Measurements from ENCODE around the gene DPEP1.
A peak's percentile ranks its signal among the peaks of the same experiment; 100 is the strongest.
"Not testable (repeated sequence)": the region's sequence is repeated elsewhere in the genome, so short reads cannot be mapped to it uniquely, and the experiment has no call there.

The DPEP1 gene

GRCh38 chr16:89613231-89613953 lies at the start of gene DPEP1:
TSS of gene DPEP1 (plus strand) at chr16:89613642. CDS start at chr16:89630411, 16,769 bp downstream.
- no peak for DNase-seq

GRCh38 chr16:89564476-89565255 lies 48.8 kb upstream of the DPEP1 start:
- no peak for DNase-seq

GRCh38 chr16:89565256-89565505 lies 48.3 kb upstream of the DPEP1 start:
- no peak for DNase-seq

GRCh38 chr16:89565506-89566372 lies 47.7 kb upstream of the DPEP1 start:
- DNase-seq: peak; percentile 8

GRCh38 chr16:89567656-89568594 lies 45.5 kb upstream of the DPEP1 start:
- DNase-seq: no peak

GRCh38 chr16:89569506-89570341 lies 43.7 kb upstream of the DPEP1 start:
- no peak for DNase-seq

GRCh38 chr16:89570342-89570923 lies 43.0 kb upstream of the DPEP1 start:
- DNase-seq: no peak

- DNase-seq: not testable (repeated sequence)
Observed at GRCh38 chr16:89570983-89571598, 42.4 kb upstream of the DPEP1 start.

GRCh38 chr16:89571636-89572035 lies 41.8 kb upstream of the DPEP1 start:
- DNase-seq: no peak

- no peak for DNase-seq
Observed at GRCh38 chr16:89572073-89572484, 41.4 kb upstream of the DPEP1 start.

- DNase-seq: no peak
Observed at GRCh38 chr16:89572485-89573205, 40.8 kb upstream of the DPEP1 start.

- DNase-seq: no peak
Observed at GRCh38 chr16:89573826-89574680, 39.4 kb upstream of the DPEP1 start.

GRCh38 chr16:89574681-89575246 lies 38.7 kb upstream of the DPEP1 start:
- no peak for DNase-seq

- DNase-seq: peak; percentile 1
Observed at GRCh38 chr16:89575247-89576152, 37.9 kb upstream of the DPEP1 start, which contains the start of gene CPNE7. TSS of gene CPNE7 (plus strand) at chr16:89575758. CDS start at chr16:89575898, 140 bp downstream.

GRCh38 chr16:89576153-89577054 lies 37.0 kb upstream of the DPEP1 start:
- DNase-seq: no peak
